ENCODE results near the gene CFAP206.

CFAP206 gene, protein sequence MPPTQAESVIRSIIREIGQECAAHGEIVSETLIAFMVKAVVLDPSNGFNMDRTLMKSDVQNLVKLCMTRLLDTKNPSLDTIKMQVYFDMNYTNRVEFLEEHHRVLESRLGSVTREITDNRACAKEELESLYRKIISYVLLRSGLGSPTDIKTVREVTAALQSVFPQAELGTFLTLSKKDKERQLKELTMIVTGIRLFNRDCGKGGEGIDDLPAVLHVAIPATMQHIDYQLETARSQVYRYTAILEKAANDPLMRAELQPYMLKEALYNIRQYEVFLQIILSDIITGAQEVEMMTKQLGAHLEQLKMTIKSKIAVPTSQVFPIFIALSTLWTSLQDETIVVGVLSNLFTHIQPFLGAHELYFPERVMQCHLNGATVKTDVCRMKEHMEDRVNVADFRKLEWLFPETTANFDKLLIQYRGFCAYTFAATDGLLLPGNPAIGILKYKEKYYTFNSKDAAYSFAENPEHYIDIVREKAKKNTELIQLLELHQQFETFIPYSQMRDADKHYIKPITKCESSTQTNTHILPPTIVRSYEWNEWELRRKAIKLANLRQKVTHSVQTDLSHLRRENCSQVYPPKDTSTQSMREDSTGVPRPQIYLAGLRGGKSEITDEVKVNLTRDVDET

GRCh38 chr6:87407901-87408720 is at the start of gene CFAP206:
CFAP206 (plus strand) TSS chr6:87407972; CDS start chr6:87409840, 1,868 bp downstream.
- peak; percentile 89 to 96 (median 94) for DNase-seq

GRCh38 chr6:87364602-87365252 is 43.0 kb upstream of the CFAP206 start:
- DNase-seq, result no peak

DNA sequence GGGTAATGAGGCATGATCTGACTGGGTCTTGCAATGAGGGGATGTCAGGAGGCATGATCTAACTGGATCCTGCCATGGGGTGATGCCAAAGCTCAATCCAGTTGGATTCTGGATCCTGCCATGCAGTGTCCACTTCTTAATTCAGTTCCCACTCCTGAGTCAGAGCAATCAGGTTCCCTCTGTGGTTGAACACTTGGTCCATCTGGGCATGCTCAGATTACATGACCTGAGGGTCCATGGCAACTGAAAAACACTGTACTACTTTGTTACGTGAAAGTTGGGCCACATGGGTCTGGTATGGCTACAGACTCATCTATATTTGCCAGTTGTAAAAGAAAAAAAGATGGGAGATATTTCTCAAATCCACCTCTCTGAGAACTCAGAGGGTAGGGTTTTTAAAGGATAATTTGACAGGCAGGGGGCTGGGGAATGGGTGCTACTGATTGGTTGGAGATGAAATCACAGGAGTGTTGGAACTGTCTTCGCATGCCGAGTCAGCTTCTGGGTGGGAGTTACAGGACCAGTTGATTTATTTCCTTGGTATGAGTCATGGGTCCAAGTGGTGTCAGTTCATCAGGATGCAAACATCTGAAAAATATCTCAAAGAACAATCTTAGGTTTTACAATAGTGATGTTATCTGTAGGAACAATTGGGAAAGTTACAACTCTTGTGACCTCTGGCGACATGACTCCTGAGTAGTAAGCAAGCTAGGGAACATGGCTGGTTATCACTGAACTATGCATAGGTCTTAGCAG is 41.5 kb upstream of the CFAP206 start:
- DNase-seq, result no peak

DNA sequence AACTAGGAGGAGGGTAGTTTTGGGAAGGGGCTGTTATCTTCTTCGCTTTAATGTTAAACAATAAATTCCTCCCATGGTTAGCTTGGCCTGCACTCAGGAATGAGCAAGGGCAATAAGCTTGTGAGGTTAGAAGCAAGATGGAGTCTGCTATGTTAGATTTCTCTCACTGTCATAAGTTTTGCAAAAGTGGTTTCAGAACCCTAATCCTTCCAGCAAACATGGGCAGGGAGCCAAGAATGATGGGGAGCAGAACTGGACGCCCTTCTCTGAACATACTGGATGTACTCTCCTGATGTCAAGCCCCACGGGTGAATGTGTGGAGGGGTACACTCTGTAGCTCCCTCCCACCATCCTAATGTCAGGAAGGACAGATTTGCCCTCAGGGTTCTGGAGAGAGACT is 40.9 kb upstream of the CFAP206 start:
- DNase-seq, result no peak

DNA sequence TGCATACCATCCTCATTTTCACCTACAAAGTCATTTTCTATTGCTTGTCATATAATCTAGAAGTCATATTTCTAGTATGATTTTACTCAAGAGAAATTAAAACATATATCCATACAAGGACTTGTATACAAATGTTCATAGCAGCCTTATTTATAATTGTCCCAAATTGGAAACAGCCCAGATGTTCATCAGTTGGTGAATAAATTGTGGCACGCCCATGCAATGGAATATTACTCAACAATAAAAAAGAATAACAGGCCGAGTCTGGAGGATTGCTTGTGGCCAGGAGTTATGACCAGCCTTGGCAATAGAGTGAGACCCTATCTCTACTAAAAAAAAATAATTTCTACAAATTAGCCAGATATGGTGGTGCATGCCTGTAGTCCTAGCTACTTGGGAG is 34.4 kb upstream of the CFAP206 start:
- DNase-seq, result no peak

- DNase-seq, result peak in 1 of 3 experiments; percentile 7
These were observed 32.5 kb upstream of the CFAP206 start for GRCh38 chr6:87375315-87375714.

- no peak for DNase-seq
These were observed 31.1 kb upstream of the CFAP206 start for GRCh38 chr6:87376643-87377042.

GRCh38 chr6:87378947-87379346 is 28.8 kb upstream of the CFAP206 start:
- DNase-seq, result no peak

GRCh38 chr6:87382861-87383260 is 24.9 kb upstream of the CFAP206 start:
- no peak for DNase-seq

- no peak for DNase-seq
These were observed 23.7 kb upstream of the CFAP206 start for GRCh38 chr6:87384038-87384437.

- no peak for DNase-seq
These were observed 23.3 kb upstream of the CFAP206 start for GRCh38 chr6:87384449-87384848.

- peak; percentile 0 to 54 (median 29) for DNase-seq
These were observed 16.4 kb upstream of the CFAP206 start for GRCh38 chr6:87391334-87391733.

GRCh38 chr6:87393026-87393622 is 14.6 kb upstream of the CFAP206 start:
- DNase-seq, result peak; percentile 44 to 80 (median 57)

DNA sequence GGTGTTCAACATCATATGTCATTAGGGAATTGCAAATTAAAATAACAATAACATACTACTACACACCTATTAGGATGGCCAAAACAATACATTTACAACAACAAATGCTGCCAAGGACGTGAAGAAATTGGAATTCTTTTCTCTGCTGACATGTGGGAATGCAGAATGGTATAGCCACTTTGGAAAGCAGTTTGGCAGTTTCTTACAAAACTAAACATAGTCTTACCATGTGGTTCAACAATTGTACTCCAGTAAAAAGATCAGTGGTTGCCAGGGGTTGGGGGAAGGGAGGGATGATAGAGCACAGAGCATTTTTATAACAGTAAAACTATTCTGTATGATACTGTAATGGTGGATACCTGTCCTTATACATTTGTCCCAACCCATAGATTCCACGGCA is 12.3 kb upstream of the CFAP206 start:
- DNase-seq, result no peak

GRCh38 chr6:87396595-87397392 is 11.0 kb upstream of the CFAP206 start:
- peak in 2 of 3 experiments; percentile 8 to 34 for DNase-seq

DNA sequence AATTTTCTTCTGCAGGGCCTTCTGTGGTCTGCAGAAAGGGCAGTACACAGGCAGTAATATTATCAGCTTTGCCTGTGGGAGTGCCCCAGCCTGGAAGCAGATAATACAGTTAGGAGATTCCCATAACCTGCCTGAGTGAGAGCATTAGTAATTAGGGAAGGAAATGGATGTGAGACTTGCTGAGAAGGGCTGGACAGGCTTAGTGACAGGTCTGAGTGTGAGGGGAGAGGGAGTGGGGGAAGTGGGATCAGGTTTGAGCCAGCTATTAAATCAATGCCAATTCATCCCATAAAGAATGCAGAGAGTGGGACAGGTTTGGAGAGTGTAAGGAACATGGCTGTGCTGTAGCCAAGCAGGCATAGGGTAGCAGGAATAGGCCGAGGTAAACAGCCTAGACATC is 10.1 kb upstream of the CFAP206 start:
- no peak for DNase-seq

DNA sequence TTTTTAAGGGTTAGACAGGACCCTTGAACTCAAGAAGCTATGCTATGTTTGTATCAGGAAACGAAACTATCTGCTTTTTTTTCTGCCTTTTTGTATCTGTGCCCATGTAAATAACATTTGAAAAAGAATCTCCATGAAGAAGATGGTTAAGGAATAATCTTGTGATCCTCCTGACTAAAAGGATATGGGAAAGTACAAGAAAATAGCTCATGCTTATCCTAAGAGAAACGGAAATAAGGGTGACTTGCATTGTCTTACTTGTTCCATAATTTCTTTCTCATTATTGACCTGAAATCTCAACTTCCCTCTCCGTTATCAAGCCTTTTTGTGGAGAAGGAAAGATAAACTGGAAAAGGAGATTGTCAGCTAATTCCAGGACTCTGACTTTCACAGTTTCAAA is 5.9 kb upstream of the CFAP206 start:
- no peak for DNase-seq

DNA sequence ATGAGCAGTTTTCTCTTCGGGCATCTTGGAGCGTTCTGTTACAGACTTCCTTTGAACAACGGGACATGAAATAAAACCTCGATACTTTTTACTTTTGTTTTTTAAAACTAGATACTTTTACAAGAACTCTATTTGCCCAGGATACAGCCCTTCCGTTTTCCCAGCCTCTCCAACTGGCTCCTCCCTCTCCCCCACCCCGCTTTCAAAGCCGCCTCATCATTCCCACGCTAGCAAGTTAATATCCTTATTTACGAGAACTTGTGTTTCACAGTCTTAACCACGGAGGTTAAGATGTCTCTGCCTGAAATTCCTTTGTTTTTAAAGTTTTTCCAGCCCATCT is 241 bp upstream of the CFAP206 start:
- DNase-seq, result peak in 2 of 3 experiments; percentile 75 to 88

GRCh38 chr6:87408721-87409155 is 966 bp downstream of the CFAP206 start:
- no peak for DNase-seq

- no peak for DNase-seq
These were observed 11.5 kb downstream of the CFAP206 start for GRCh38 chr6:87419266-87419665.

DNA sequence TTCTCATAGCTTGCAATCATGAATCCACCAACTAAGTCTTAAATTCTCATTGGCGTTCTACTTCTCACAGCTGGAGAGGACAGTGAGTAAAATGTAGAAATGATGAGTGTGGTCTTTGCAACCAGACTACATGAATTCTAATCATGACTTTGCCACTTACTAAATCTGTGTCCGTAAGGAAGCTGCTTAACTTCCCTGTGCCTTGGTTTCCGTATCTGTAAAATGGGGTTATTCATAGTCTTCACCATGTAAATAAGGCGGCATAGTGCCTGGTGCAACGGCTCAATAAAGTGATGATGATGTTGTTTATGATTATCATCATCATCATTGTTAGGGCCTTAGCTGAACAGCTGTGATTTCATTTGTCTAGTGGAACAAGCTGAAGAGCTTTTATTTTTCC is 12.6 kb downstream of the CFAP206 start:
- no peak for DNase-seq
